H1 (cell line): ENCODE data around the gene RNF113B. TPM values are rescaled to one million over a fixed set of nuclear protein-coding genes. Genes with fewer than 3 reads are reported as not detected.

Source experiments
- CTCF ChIA-PET: fragments of 300-600 bp; sonication (Branson Sonifier 250); formaldehyde crosslinking; loops from one replicate; lab custom pipeline; 2021; ENCODE audit not compliant: partially characterized antibody; lab: Charles Lee
- POLR2A ChIA-PET: fragments of 300-600 bp; sonication (Branson Sonifier 250); formaldehyde crosslinking; loops from one replicate; lab custom pipeline; 2021; ENCODE audit warnings: inconsistent platforms; ENCODE audit not compliant: partially characterized antibody; lab: Charles Lee
- DNase-seq, 2 experiments: peaks; one replicate each; pipeline versions ENCODE4 v3.0.0 to v3.0.0-alpha.2; 2010 to 2022; ENCODE audit warnings: low spot score in 2 of 2, low read depth in 1 of 2, mixed read lengths in 1 of 2
- FAIRE-seq: peaks from 2 replicates; lab custom pipeline; 2011; peaks lifted over from hg19 to GRCh38; lab: Jason Lieb, UNC
- H2AFZ ChIP-seq: 2 replicates; pipeline ENCODE4 v1.8.1; 2012; ENCODE audit warnings: low read length, inconsistent platforms
- H2AK5ac ChIP-seq: 2 replicates; pipeline ENCODE4 v1.6.1; 2013; ENCODE audit warnings: low read depth, low read length
- H2BK120ac ChIP-seq: replicated peaks from 2 replicates; pipeline ENCODE3; 2013; ENCODE audit warnings: low read depth, low read length, inconsistent platforms
- H2BK12ac ChIP-seq: 2 replicates; pipeline ENCODE4 v1.6.1; 2013; ENCODE audit warnings: low read depth, low read length
- H2BK15ac ChIP-seq: 2 replicates; pipeline ENCODE4 v1.6.1; 2013; ENCODE audit warnings: low read length
- H2BK20ac ChIP-seq: 2 replicates; pipeline ENCODE4 v1.6.1; 2013; ENCODE audit warnings: low read length
- H2BK5ac ChIP-seq: 2 replicates; pipeline ENCODE4 v1.6.1; 2013; ENCODE audit warnings: low read depth, low read length
- H3K14ac ChIP-seq: 2 replicates; pipeline ENCODE4 v1.6.1; 2013; ENCODE audit warnings: inconsistent platforms; ENCODE audit not compliant: insufficient read length
- H3K18ac ChIP-seq: 2 replicates; pipeline ENCODE4 v1.6.1; 2013; ENCODE audit warnings: low read length; ENCODE audit errors: extremely low read depth
- H3K23ac ChIP-seq: 2 replicates; pipeline ENCODE4 v1.6.1; 2013; ENCODE audit warnings: inconsistent platforms; ENCODE audit not compliant: insufficient read length
- H3K23me2 ChIP-seq: 2 replicates; pipeline ENCODE4 v1.6.1; 2013; ENCODE audit warnings: low read depth, low read length
- H3K27ac ChIP-seq: 2 replicates; pipeline ENCODE4 v1.6.1; 2011; ENCODE audit warnings: low read depth, low read length, inconsistent platforms
- H3K27me3 ChIP-seq, 4 experiments: replicated peaks in 1 of 4; 1 replicate in 1 of 4; 2 replicates in 3 of 4; pipeline versions ENCODE4 v1.6.1 to v1.8.1; 2011 to 2013; ENCODE audit warnings: low read length in 3 of 4, mild to moderate bottlenecking in 3 of 4, inconsistent platforms in 2 of 4, mixed read lengths in 2 of 4, moderate library complexity in 1 of 4; ENCODE audit not compliant: control insufficient read depth in 3 of 4, insufficient read depth in 3 of 4; ENCODE audit errors: extremely low read depth in 1 of 4
- H3K36me3 ChIP-seq, 4 experiments: 2 replicates each; pipeline versions ENCODE4 v1.6.1 to v1.8.1; 2011 to 2013; ENCODE audit warnings: mild to moderate bottlenecking in 4 of 4, low read length in 3 of 4, moderate library complexity in 2 of 4, control low read depth in 1 of 4, inconsistent platforms in 1 of 4; ENCODE audit not compliant: insufficient read depth in 4 of 4, control insufficient read depth in 2 of 4
- H3K4ac ChIP-seq: replicated peaks from 2 replicates; pipeline ENCODE3; 2013; ENCODE audit warnings: low read length, low read depth, mixed read lengths, inconsistent platforms; ENCODE audit not compliant: insufficient read length
- H3K4me1 ChIP-seq, 4 experiments: replicated peaks in 1 of 4; 1 replicate in 1 of 4; 2 replicates in 3 of 4; pipeline versions ENCODE4 v1.6.1 to v1.8.1; 2011 to 2013; ENCODE audit warnings: low read length in 3 of 4, inconsistent platforms in 2 of 4, mixed read lengths in 1 of 4; ENCODE audit not compliant: insufficient read depth in 4 of 4, control insufficient read depth in 3 of 4
- H3K4me2 ChIP-seq, 2 experiments: 2 replicates each; pipeline versions ENCODE4 v1.6.1 to v1.8.1; 2011 to 2013; ENCODE audit warnings: low read depth in 2 of 2, low read length in 2 of 2, control low read depth in 1 of 2, inconsistent platforms in 1 of 2, mild to moderate bottlenecking in 1 of 2; ENCODE audit not compliant: insufficient read depth in 1 of 2
- H3K4me3 ChIP-seq, 4 experiments: fragments of 200-600, 300-600 bp in 1 of 4; sonication (generic), shearing (Covaris generic), sonication (Bioruptor Twin) in 1 of 4; 2 replicates each; pipeline versions ENCODE4 v1.5.1 to v1.8.1; 2011 to 2016; ENCODE audit warnings: low read length in 4 of 4, low read depth in 3 of 4, control low read depth in 2 of 4, inconsistent platforms in 2 of 4, mild to moderate bottlenecking in 2 of 4, mixed read lengths in 1 of 4, moderate library complexity in 1 of 4; ENCODE audit not compliant: insufficient read depth in 2 of 4; ENCODE audit errors: extremely low read depth in 1 of 4
- H3K56ac ChIP-seq: replicated peaks from 2 replicates; pipeline ENCODE3; 2013; ENCODE audit warnings: low read depth, mild to moderate bottlenecking, mixed read lengths, low read length, inconsistent platforms; ENCODE audit not compliant: insufficient read length
- H3K79me1 ChIP-seq: 2 replicates; pipeline ENCODE4 v1.6.1; 2013; ENCODE audit warnings: low read depth, low read length, control low read depth
- H3K79me2 ChIP-seq, 2 experiments: 2 replicates each; pipeline versions ENCODE4 v1.6.1 to v1.8.1; 2012 to 2013; ENCODE audit warnings: low read length in 2 of 2, mild to moderate bottlenecking in 2 of 2, inconsistent platforms in 1 of 2; ENCODE audit not compliant: insufficient read depth in 2 of 2, control insufficient read depth in 1 of 2
- H3K9ac ChIP-seq, 4 experiments: replicated peaks in 1 of 4; 1 replicate in 1 of 4; 2 replicates in 3 of 4; pipeline versions ENCODE4 v1.6.1 to v1.8.1; 2011 to 2013; ENCODE audit warnings: low read depth in 3 of 4, low read length in 3 of 4, control low read depth in 2 of 4, mild to moderate bottlenecking in 2 of 4, moderate library complexity in 2 of 4, inconsistent platforms in 1 of 4; ENCODE audit errors: extremely low read depth in 1 of 4
- H3K9me3 ChIP-seq, 2 experiments: 2 replicates each; pipeline versions ENCODE4 v1.6.1 to v1.8.1; 2012 to 2013; ENCODE audit warnings: mild to moderate bottlenecking in 2 of 2, moderate library complexity in 2 of 2, control low read depth in 1 of 2, inconsistent platforms in 1 of 2, low read depth in 1 of 2, low read length in 1 of 2, mixed read lengths in 1 of 2; ENCODE audit not compliant: insufficient read depth in 2 of 2
- H4K20me1 ChIP-seq, 2 experiments: replicated peaks in 1 of 2; 2 replicates each; pipeline versions ENCODE3 to v1.8.1; 2011 to 2013; ENCODE audit warnings: inconsistent platforms in 2 of 2, low read length in 2 of 2, mild to moderate bottlenecking in 1 of 2; ENCODE audit not compliant: insufficient read depth in 2 of 2, control insufficient read depth in 1 of 2
- H4K5ac ChIP-seq: 2 replicates; pipeline ENCODE4 v1.6.1; 2013; ENCODE audit warnings: low read length, low read depth, mixed read lengths, inconsistent platforms; ENCODE audit not compliant: insufficient read length
- H4K8ac ChIP-seq: 2 replicates; pipeline ENCODE4 v1.8.0; 2013; ENCODE audit warnings: mild to moderate bottlenecking, moderate library complexity, low read length, inconsistent platforms; ENCODE audit not compliant: insufficient read depth; ENCODE audit errors: extremely low read depth
- H4K91ac ChIP-seq: replicated peaks from 2 replicates; pipeline ENCODE3; 2013; ENCODE audit warnings: low read length, mixed read lengths, inconsistent platforms; ENCODE audit not compliant: insufficient read length
- CBX5 ChIP-seq: fragments of 300-800, 300-1000 bp; sonication (generic); IDR thresholded peaks from 2 replicates; pipeline ENCODE4 v1.7.1; 2016; ENCODE audit warnings: antibody characterized with exemption, low read length, low read depth
- CHD1 ChIP-seq: IDR thresholded peaks from 2 replicates; pipeline ENCODE4 v1.6.1; 2012; ENCODE audit warnings: low read depth, low read length, improper control_type of control experiment
- HDAC2 ChIP-seq, 2 experiments: fragments of 300-600 bp in 1 of 2; sonication (generic) in 1 of 2; IDR thresholded peaks; 2 replicates each; pipeline ENCODE4 v1.6.1; 2011 to 2012; ENCODE audit warnings: low read depth in 2 of 2, low read length in 2 of 2, mild to moderate bottlenecking in 2 of 2, moderate library complexity in 2 of 2, borderline replicate concordance in 1 of 2, inconsistent platforms in 1 of 2
- JUN ChIP-seq: IDR thresholded peaks from 2 replicates; pipeline ENCODE4 v1.6.1; 2011; ENCODE audit warnings: low read depth, mild to moderate bottlenecking, improper control_type of control experiment, low read length
- JUND ChIP-seq: IDR thresholded peaks from 2 replicates; pipeline ENCODE4 v1.6.1; 2011; ENCODE audit warnings: mild to moderate bottlenecking, improper control_type of control experiment, low read length
- POLR2A ChIP-seq, 2 experiments: IDR thresholded peaks; 1 replicate in 1 of 2; 2 replicates in 1 of 2; pipeline ENCODE4 v1.6.1; 2011; ENCODE audit warnings: low read depth in 2 of 2, low read length in 2 of 2, mild to moderate bottlenecking in 2 of 2; ENCODE audit errors: control extremely low read depth in 1 of 2
- SIX5 ChIP-seq: IDR thresholded peaks from 2 replicates; pipeline ENCODE4 v1.6.1; 2011; ENCODE audit warnings: mild to moderate bottlenecking, low read depth, low read length
- TCF12 ChIP-seq: IDR thresholded peaks from 2 replicates; pipeline ENCODE4 v1.6.1; 2011; ENCODE audit warnings: low read depth, mild to moderate bottlenecking, low read length
- YY1 ChIP-seq: IDR thresholded peaks from 2 replicates; pipeline ENCODE4 v1.6.1; 2011; ENCODE audit warnings: low read depth, mild to moderate bottlenecking, low read length
- polyA plus RNA-seq, 7 experiments: library from polyadenylated mRNA; depleted of rRNA in 3 of 7; stranded (reverse) in 5 of 7; unstranded in 2 of 7; fragments of >200 nt in 5 of 7; fragments of 200-250 nt in 2 of 7; gene quantifications; 1 replicate in 5 of 7; 2 replicates in 1 of 7; 4 replicates in 1 of 7; pipeline versions ENCODE4 v1.2.1 to v1.2.3, GENCODE V29; 2011 to 2013; ENCODE audit warnings: missing spikeins in 2 of 7, mixed read lengths in 2 of 7
- total RNA-seq: library from RNA; stranded (reverse); fragmentation: NEBNext Ultra II Directional; extraction: Animal tissue kit (Norgen Biotek cat#: 25700); gene quantifications from 2 replicates; pipeline ENCODE4 v1.2.1, GENCODE V29; 2021
- TF ChIP-seq, protein P1 (sequence below): IDR thresholded peaks from 2 replicates; pipeline ENCODE4 v1.6.1; 2012; ENCODE audit warnings: inconsistent platforms

Gene RNF113B
- total and polyA plus RNA-seq, 2 of the 8 experiments (the other 6 are each of a cell fraction or from before 2014, with no cell fraction given), result not detected

GRCh38 chr13:98223741-98224140 lies 46.7 kb upstream of the RNF113B start:
- CTCF ChIA-PET, result interaction anchor here (0.8 kb wide), 1 partner anchor 182 kb away, joined by 3 read pairs; no protein-coding TSS in a partner anchor

More at GRCh38 chr13:98223741-98224140, 46.7 kb upstream of the RNF113B start:
- Histone ChIP-seq H4K8ac (no peak overlapping the region), H3K23ac (no peak overlapping the region), H3K4me2 (no peak overlapping the region), H3K27ac (no peak overlapping the region), H3K79me2 (peaks cover 3 to 50% of the 10 kb centered on the region in 2 experiments; a peak in 3 of 4 replicates), H3K23me2 (no peaks in the 10 kb centered on the region), H3K14ac (no peak overlapping the region), H3K56ac (no peak overlapping the region), H2BK12ac (no peak overlapping the region), H2BK5ac (no peak overlapping the region), H2BK120ac (no peak overlapping the region), H3K9me3 (no peaks in the 10 kb centered on the region), H3K79me1 (peaks cover 5% of the 10 kb centered on the region; the same call in 1 of the 2 replicates), H4K91ac (no peak overlapping the region), H4K5ac (no peak overlapping the region), H3K4ac (no peak overlapping the region), H3K18ac (no peak overlapping the region), H4K20me1 (peaks cover 2 to 3% of the 10 kb centered on the region in 2 experiments), H3K4me1 (no peaks in the 10 kb centered on the region), H3K9ac (no peak overlapping the region), H3K27me3 (no peaks in the 10 kb centered on the region), H2BK20ac (no peak overlapping the region), H3K36me3 (no peaks in the 10 kb centered on the region; a peak in 1 of 8 replicates), H2BK15ac (no peak overlapping the region), H2AK5ac (no peak overlapping the region), H3K4me3 (no peak overlapping the region), H2AFZ (no peak overlapping the region)
- no peak for FAIRE-seq
- POLR2A ChIA-PET, result no interaction called here
- no peak for TF ChIP-seq POLR2A (IDR thresholded peaks at IDR 0.05; ENCODE audit: control extremely low read depth in 1 of 2, low read depth in 2 of 2, low read length in 2 of 2)
- TF ChIP-seq, protein P1, sequence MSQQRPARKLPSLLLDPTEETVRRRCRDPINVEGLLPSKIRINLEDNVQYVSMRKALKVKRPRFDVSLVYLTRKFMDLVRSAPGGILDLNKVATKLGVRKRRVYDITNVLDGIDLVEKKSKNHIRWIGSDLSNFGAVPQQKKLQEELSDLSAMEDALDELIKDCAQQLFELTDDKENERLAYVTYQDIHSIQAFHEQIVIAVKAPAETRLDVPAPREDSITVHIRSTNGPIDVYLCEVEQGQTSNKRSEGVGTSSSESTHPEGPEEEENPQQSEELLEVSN, result no peak
- TF ChIP-seq YY1, result no peak
- TF ChIP-seq CHD1, result no peak
- TF ChIP-seq JUND, result no peak
- TF ChIP-seq TCF12, result no peak
- no peak for TF ChIP-seq CBX5
- TF ChIP-seq HDAC2 (IDR thresholded peaks at IDR 0.05; ENCODE audit: borderline replicate concordance in 1 of 2, low read depth in 2 of 2, low read length in 2 of 2), result no peak
- TF ChIP-seq JUN, result no peak
- TF ChIP-seq SIX5, result no peak
- no peak for DNase-seq
